ENCODE measurements around the gene AOAH.

GRCh38 chr7:36677769-36678437 is 46.4 kb downstream of the AOAH start:
- TF ChIP-seq, protein P1, sequence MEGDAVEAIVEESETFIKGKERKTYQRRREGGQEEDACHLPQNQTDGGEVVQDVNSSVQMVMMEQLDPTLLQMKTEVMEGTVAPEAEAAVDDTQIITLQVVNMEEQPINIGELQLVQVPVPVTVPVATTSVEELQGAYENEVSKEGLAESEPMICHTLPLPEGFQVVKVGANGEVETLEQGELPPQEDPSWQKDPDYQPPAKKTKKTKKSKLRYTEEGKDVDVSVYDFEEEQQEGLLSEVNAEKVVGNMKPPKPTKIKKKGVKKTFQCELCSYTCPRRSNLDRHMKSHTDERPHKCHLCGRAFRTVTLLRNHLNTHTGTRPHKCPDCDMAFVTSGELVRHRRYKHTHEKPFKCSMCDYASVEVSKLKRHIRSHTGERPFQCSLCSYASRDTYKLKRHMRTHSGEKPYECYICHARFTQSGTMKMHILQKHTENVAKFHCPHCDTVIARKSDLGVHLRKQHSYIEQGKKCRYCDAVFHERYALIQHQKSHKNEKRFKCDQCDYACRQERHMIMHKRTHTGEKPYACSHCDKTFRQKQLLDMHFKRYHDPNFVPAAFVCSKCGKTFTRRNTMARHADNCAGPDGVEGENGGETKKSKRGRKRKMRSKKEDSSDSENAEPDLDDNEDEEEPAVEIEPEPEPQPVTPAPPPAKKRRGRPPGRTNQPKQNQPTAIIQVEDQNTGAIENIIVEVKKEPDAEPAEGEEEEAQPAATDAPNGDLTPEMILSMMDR (IDR thresholded peaks at IDR 0.05), result no peak
- no peak for TF ChIP-seq POLR2A (IDR thresholded peaks at IDR 0.05)
- no peak for TF ChIP-seq POLR2AphosphoS5 (IDR thresholded peaks at IDR 0.05)
